H9 (cell line): ENCODE results near the gene NUP205. TPM values are rescaled to one million over a fixed set of nuclear protein-coding genes. Genes with fewer than 3 reads are reported as not detected.
A peak's percentile ranks its signal among the peaks of the same experiment; 100 is the strongest.

Source experiments
- DNase-seq: peaks from one replicate; pipeline ENCODE4 v3.0.0-alpha.2; 2017
- H2AFZ ChIP-seq: one replicate; pipeline ENCODE4 v1.6.1; 2013; ENCODE audit warnings: mild to moderate bottlenecking, low read length, control low read depth, moderate library complexity
- H2AK5ac ChIP-seq: 2 replicates; pipeline ENCODE4 v1.6.1; 2013; ENCODE audit warnings: low read length, control low read depth, mixed read lengths; ENCODE audit not compliant: insufficient read length
- H2BK120ac ChIP-seq: one replicate; pipeline ENCODE4 v1.6.1; 2013; ENCODE audit warnings: low read depth, mild to moderate bottlenecking, low read length, control low read depth, inconsistent platforms; ENCODE audit not compliant: poor library complexity, severe bottlenecking
- H2BK12ac ChIP-seq: 2 replicates; pipeline ENCODE4 v1.6.1; 2013; ENCODE audit warnings: low read length, control low read depth, mixed read lengths, low read depth; ENCODE audit not compliant: insufficient read length
- H2BK15ac ChIP-seq: 2 replicates; pipeline ENCODE4 v1.6.1; 2013; ENCODE audit warnings: low read depth, low read length, control low read depth
- H2BK20ac ChIP-seq: one replicate; pipeline ENCODE4 v1.6.1; 2013; ENCODE audit warnings: low read depth, mild to moderate bottlenecking, low read length, control low read depth, inconsistent platforms; ENCODE audit not compliant: poor library complexity, severe bottlenecking
- H2BK5ac ChIP-seq: 2 replicates; pipeline ENCODE4 v1.6.1; 2013; ENCODE audit warnings: low read length, control low read depth, mixed read lengths; ENCODE audit not compliant: insufficient read length
- H3K14ac ChIP-seq: 2 replicates; pipeline ENCODE4 v1.6.1; 2013; ENCODE audit warnings: low read length, control low read depth; ENCODE audit not compliant: insufficient read depth
- H3K18ac ChIP-seq: 2 replicates; pipeline ENCODE4 v1.6.1; 2013; ENCODE audit warnings: low read depth, mild to moderate bottlenecking, mixed read lengths, low read length, control low read depth; ENCODE audit not compliant: insufficient read length
- H3K23ac ChIP-seq: 2 replicates; pipeline ENCODE4 v1.6.1; 2013; ENCODE audit warnings: low read length, control low read depth, mixed read lengths, low read depth; ENCODE audit not compliant: insufficient read length
- H3K23me2 ChIP-seq: 2 replicates; pipeline ENCODE4 v1.6.1; 2013; ENCODE audit warnings: low read depth, mild to moderate bottlenecking, mixed read lengths, low read length, control low read depth; ENCODE audit not compliant: insufficient read length, poor library complexity, severe bottlenecking
- H3K27ac ChIP-seq: 2 replicates; pipeline ENCODE4 v1.5.1; 2013; ENCODE audit warnings: low read length, control low read depth, mixed read lengths, low read depth; ENCODE audit not compliant: insufficient read length
- H3K27me3 ChIP-seq: 2 replicates; pipeline ENCODE4 v1.6.1; 2013; ENCODE audit warnings: low read length, control low read depth, inconsistent platforms; ENCODE audit not compliant: insufficient read depth
- H3K4ac ChIP-seq: 2 replicates; pipeline ENCODE4 v1.6.1; 2013; ENCODE audit warnings: low read depth, mild to moderate bottlenecking, control low read depth, inconsistent platforms, low read length, moderate library complexity
- H3K4me1 ChIP-seq: 2 replicates; pipeline ENCODE4 v1.6.1; 2013; ENCODE audit warnings: low read length, control low read depth, inconsistent platforms; ENCODE audit not compliant: insufficient read depth
- H3K4me2 ChIP-seq: 2 replicates; pipeline ENCODE4 v1.6.1; 2013; ENCODE audit warnings: low read length, control low read depth, mixed read lengths; ENCODE audit not compliant: insufficient read length, insufficient read depth
- H3K56ac ChIP-seq: 2 replicates; pipeline ENCODE4 v1.6.1; 2013; ENCODE audit warnings: low read depth, mild to moderate bottlenecking, mixed read lengths, low read length, control low read depth; ENCODE audit not compliant: insufficient read length
- H3K79me1 ChIP-seq: 2 replicates; pipeline ENCODE4 v1.6.1; 2013; ENCODE audit warnings: low read depth, mild to moderate bottlenecking, moderate library complexity, low read length, control low read depth, inconsistent platforms; ENCODE audit not compliant: insufficient read depth, poor library complexity, severe bottlenecking
- H3K79me2 ChIP-seq: 2 replicates; pipeline ENCODE4 v1.6.1; 2013; ENCODE audit warnings: low read length, control low read depth, inconsistent platforms; ENCODE audit not compliant: insufficient read depth
- H3K9ac ChIP-seq: 2 replicates; pipeline ENCODE4 v1.6.1; 2013; ENCODE audit warnings: low read length, control low read depth, mixed read lengths; ENCODE audit not compliant: insufficient read length; ENCODE audit errors: extremely low read depth
- H3K9me3 ChIP-seq: one replicate; pipeline ENCODE4 v1.6.1; 2013; ENCODE audit warnings: low read depth, low read length, inconsistent platforms; ENCODE audit not compliant: control insufficient read depth
- H3T11ph ChIP-seq: one replicate; pipeline ENCODE4 v1.6.1; 2013; ENCODE audit warnings: mild to moderate bottlenecking, low read length, control low read depth, inconsistent platforms
- H4K20me1 ChIP-seq: one replicate; pipeline ENCODE4 v1.6.1; 2013; ENCODE audit not compliant: control insufficient read depth, insufficient read length, insufficient read depth
- H4K5ac ChIP-seq: 2 replicates; pipeline ENCODE4 v1.6.1; 2013; ENCODE audit warnings: low read depth, mild to moderate bottlenecking, mixed read lengths, low read length, control low read depth; ENCODE audit not compliant: insufficient read length
- H4K8ac ChIP-seq: replicated peaks from 2 replicates; pipeline ENCODE4 v1.6.1; 2013; ENCODE audit warnings: low read length, control low read depth, mixed read lengths, low read depth; ENCODE audit not compliant: insufficient read length
- H4K91ac ChIP-seq: 2 replicates; pipeline ENCODE4 v1.6.1; 2013; ENCODE audit warnings: low read depth, mild to moderate bottlenecking, moderate library complexity, mixed read lengths, low read length, control low read depth; ENCODE audit not compliant: insufficient read length
- H3K27ac Mint-ChIP-seq, 3 experiments: 2 replicates in 2 of 3; 3 replicates in 1 of 3; pipeline ENCODE4 v1.8.0; 2020 to 2021; ENCODE audit warnings: mixed read lengths in 3 of 3, mild to moderate bottlenecking in 1 of 3, moderate library complexity in 1 of 3
- H3K27me3 Mint-ChIP-seq: 2 replicates; pipeline ENCODE4 v1.8.0; 2021; ENCODE audit warnings: low read depth, mild to moderate bottlenecking, moderate library complexity, mixed read lengths
- H3K36me3 Mint-ChIP-seq, 3 experiments: 2 replicates in 2 of 3; 3 replicates in 1 of 3; pipeline ENCODE4 v1.8.0; 2020 to 2021; ENCODE audit warnings: low read depth in 3 of 3, mixed read lengths in 3 of 3; ENCODE audit not compliant: insufficient read depth in 1 of 3
- H3K4me1 Mint-ChIP-seq, 2 experiments: 2 replicates each; pipeline ENCODE4 v1.8.0; 2020; ENCODE audit warnings: mixed read lengths in 2 of 2
- H3K4me3 Mint-ChIP-seq, 2 experiments: 2 replicates in 1 of 2; 3 replicates in 1 of 2; pipeline ENCODE4 v1.8.0; 2020 to 2021; ENCODE audit warnings: mild to moderate bottlenecking in 2 of 2, mixed read lengths in 2 of 2, moderate library complexity in 1 of 2
- H3K9me3 Mint-ChIP-seq, 2 experiments: 2 replicates in 1 of 2; 3 replicates in 1 of 2; pipeline ENCODE4 v1.8.0; 2020; ENCODE audit warnings: mild to moderate bottlenecking in 2 of 2, mixed read lengths in 2 of 2, moderate library complexity in 1 of 2
- WGBS: extraction: QIAGEN DNeasy Blood & Tissue Kit; methylation state at CpG from one replicate; pipeline ENCODE4 v1.1.7; 2013; ENCODE audit warnings: missing lambda C conversion rate, low lambda C conversion rate, mixed read lengths; ENCODE audit not compliant: insufficient read length; ENCODE audit errors: extremely low coverage; 5-methylcytosine and 5-hydroxymethylcytosine counted together
- total RNA-seq: library from RNA; stranded (reverse); gene quantifications from 2 replicates; pipeline ENCODE4 v1.2.1, GENCODE V29; 2021
- TF ChIP-seq, protein P1 (sequence below): fragments of 200-600 bp; sonication (generic); conservative IDR thresholded peaks from 3 replicates; pipeline ENCODE4 v1.8.0; 2021; ENCODE audit warnings: antibody characterized with exemption, mild to moderate bottlenecking

NUP205 gene
- total RNA-seq, 1 experiment from 2014 or later = 158 TPM

DNA sequence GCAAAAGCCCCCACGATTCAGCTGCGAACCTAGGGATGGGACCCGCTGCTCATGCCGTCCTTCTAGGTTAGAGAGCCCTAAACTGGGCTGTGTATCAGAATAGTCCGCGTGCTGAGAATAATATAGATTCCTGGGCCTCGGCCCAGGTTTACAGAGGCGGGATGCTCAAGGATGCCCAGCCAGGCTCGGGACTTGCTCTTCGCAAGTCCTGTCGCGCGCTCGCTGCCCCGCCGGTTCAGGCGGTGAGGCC, 104.3 kb downstream of the NUP205 start:
- no peak overlapping the region for H3K18ac ChIP-seq
- H2AFZ ChIP-seq = no peak overlapping the region
- TF ChIP-seq, protein P1, sequence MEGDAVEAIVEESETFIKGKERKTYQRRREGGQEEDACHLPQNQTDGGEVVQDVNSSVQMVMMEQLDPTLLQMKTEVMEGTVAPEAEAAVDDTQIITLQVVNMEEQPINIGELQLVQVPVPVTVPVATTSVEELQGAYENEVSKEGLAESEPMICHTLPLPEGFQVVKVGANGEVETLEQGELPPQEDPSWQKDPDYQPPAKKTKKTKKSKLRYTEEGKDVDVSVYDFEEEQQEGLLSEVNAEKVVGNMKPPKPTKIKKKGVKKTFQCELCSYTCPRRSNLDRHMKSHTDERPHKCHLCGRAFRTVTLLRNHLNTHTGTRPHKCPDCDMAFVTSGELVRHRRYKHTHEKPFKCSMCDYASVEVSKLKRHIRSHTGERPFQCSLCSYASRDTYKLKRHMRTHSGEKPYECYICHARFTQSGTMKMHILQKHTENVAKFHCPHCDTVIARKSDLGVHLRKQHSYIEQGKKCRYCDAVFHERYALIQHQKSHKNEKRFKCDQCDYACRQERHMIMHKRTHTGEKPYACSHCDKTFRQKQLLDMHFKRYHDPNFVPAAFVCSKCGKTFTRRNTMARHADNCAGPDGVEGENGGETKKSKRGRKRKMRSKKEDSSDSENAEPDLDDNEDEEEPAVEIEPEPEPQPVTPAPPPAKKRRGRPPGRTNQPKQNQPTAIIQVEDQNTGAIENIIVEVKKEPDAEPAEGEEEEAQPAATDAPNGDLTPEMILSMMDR = peak; percentile 70; the same call in 1 of the 3 replicates
- H4K5ac ChIP-seq = no peak overlapping the region
- no CpG with 5 or more reads among the region's 17 CpGs for WGBS
- no peak overlapping the region for H2BK20ac ChIP-seq
- no peak overlapping the region for H3T11ph ChIP-seq
- no peak overlapping the region for H3K4ac ChIP-seq
- no peak overlapping the region for H2AK5ac ChIP-seq
- H3K56ac ChIP-seq = no peak overlapping the region
- H3K4me1 ChIP-seq = no peaks in the 10 kb centered on the region
- H3K27ac Mint-ChIP-seq = peak overlapping the region; percentile 38 to 88 (median 44); a peak in 5 of 7 replicates
- H3K79me2 ChIP-seq = peaks cover 2% of the 10 kb centered on the region; the same call in 1 of the 2 replicates
- no peak overlapping the region for H4K91ac ChIP-seq
- H3K23me2 ChIP-seq = peaks cover 3% of the 10 kb centered on the region
- H3K4me1 Mint-ChIP-seq = peaks cover 14 to 24% of the 10 kb centered on the region in 2 experiments
- no peak overlapping the region for H3K23ac ChIP-seq
- H3K27me3 Mint-ChIP-seq = no peaks in the 10 kb centered on the region
- no peak overlapping the region for H3K27ac ChIP-seq
- H2BK120ac ChIP-seq = no peak overlapping the region
- peak overlapping the region; percentile 7 for H3K9ac ChIP-seq
- H2BK12ac ChIP-seq = no peak overlapping the region
- peak overlapping the region; percentile 86 for H3K4me2 ChIP-seq
- DNase-seq = no peak
- no peak overlapping the region for H2BK5ac ChIP-seq
- no peaks in the 10 kb centered on the region for H3K9me3 ChIP-seq
- no peak overlapping the region for H4K8ac ChIP-seq
- H3K14ac ChIP-seq = no peak overlapping the region
- H3K36me3 Mint-ChIP-seq = peaks cover 2 to 12% (median 3%) of the 10 kb centered on the region in 3 experiments; a peak in 6 of 7 replicates
- no peak overlapping the region for H2BK15ac ChIP-seq
- no peaks in the 10 kb centered on the region for H3K9me3 Mint-ChIP-seq
- no peaks in the 10 kb centered on the region for H4K20me1 ChIP-seq
- H3K4me3 Mint-ChIP-seq = peak overlapping the region; percentile 93 to 99
- H3K79me1 ChIP-seq = peaks cover 4% of the 10 kb centered on the region
- no peaks in the 10 kb centered on the region for H3K27me3 ChIP-seq
